ENCODE measurements around the gene NYAP2. TPM values are rescaled to one million over a fixed set of nuclear protein-coding genes. Genes with fewer than 3 reads are reported as not detected.

Gene NYAP2
- total RNA-seq, 1 experiment from 2014 or later: not detected

DNA sequence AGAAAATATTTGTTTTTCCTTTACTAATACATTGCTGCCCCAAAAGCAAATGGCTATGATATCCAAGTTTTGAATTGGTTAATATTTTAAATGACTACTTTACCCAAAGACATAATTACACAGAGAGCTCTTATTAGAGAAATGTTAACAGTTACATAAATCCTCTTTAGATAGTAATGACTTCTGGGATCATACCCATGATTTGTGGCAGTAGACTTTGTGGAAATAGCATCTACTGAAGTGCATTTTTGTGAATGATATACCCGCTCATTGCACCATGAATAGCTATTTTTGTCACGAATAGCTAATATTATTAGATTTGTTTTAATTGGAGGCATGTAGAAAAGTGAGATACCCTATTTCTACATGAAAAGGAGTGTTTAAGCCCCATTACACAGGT lies 15.8 kb downstream of the NYAP2 start:
- DNase-seq (ENCODE audit: low spot score): no peak
- Mint-ChIP-seq H3K27me3 (ENCODE audit: low read depth) (no peaks in the 10 kb centered on the region), H3K4me1 (no peaks in the 10 kb centered on the region), H3K4me3 (no peak overlapping the region), H3K36me3 (no peaks in the 10 kb centered on the region), H3K27ac (no peak overlapping the region), H3K9me3 (no peaks in the 10 kb centered on the region)
- TF ChIP-seq PRRX2 (CRISPR knock-in tag; IDR thresholded peaks at IDR 0.05) (no peak), JUN (CRISPR knock-in tag; IDR thresholded peaks at IDR 0.05) (no peak), ETV6 (CRISPR knock-in tag; IDR thresholded peaks at IDR 0.05) (no peak), ATF1 (CRISPR knock-in tag; IDR thresholded peaks at IDR 0.05) (no peak), CREB1 (CRISPR knock-in tag; IDR thresholded peaks at IDR 0.05) (no peak), CREM (CRISPR knock-in tag; IDR thresholded peaks at IDR 0.05) (no peak)
- TF ChIP-seq, protein P1, sequence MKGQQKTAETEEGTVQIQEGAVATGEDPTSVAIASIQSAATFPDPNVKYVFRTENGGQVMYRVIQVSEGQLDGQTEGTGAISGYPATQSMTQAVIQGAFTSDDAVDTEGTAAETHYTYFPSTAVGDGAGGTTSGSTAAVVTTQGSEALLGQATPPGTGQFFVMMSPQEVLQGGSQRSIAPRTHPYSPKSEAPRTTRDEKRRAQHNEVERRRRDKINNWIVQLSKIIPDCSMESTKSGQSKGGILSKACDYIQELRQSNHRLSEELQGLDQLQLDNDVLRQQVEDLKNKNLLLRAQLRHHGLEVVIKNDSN (CRISPR knock-in tag; IDR thresholded peaks at IDR 0.05): no peak
- ChIA-PET CTCF (interaction anchor here (0.9 kb wide), 1 partner anchor 130 kb away, joined by 3 read pairs; no protein-coding TSS in a partner anchor), POLR2A (no interaction called here)
- no peak for ATAC-seq

DNA sequence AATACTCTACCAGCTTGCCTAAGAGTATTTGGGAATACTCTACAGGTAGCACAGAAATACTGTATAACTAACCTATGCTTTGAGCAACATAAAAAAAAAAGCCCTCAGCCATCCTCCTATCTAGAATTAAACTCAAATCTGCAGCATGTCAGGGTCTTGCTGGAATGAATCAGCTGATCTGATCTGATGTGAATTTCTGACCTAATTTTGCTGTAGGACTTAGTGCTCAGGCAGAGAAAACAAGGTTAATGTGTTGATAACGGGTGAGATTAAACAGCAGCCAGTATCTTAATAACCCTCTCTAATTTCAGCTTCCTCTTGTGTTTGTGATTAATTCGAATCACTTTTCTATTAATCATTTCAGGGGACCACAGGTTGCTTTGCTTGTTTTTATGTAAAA lies 16.3 kb downstream of the NYAP2 start:
- TF ChIP-seq ETV6 (CRISPR knock-in tag; IDR thresholded peaks at IDR 0.05) (no peak), ATF1 (CRISPR knock-in tag; IDR thresholded peaks at IDR 0.05) (no peak), NR1H2 (CRISPR knock-in tag; IDR thresholded peaks at IDR 0.05) (no peak), SOX15 (CRISPR knock-in tag; IDR thresholded peaks at IDR 0.05) (no peak), CREM (CRISPR knock-in tag; IDR thresholded peaks at IDR 0.05) (no peak), ZNF263 (CRISPR knock-in tag; IDR thresholded peaks at IDR 0.05; ENCODE audit: low read depth) (no peak), ZNF396 (CRISPR knock-in tag; IDR thresholded peaks at IDR 0.05; ENCODE audit: borderline replicate concordance) (no peak), ZNF138 (CRISPR knock-in tag; conservative IDR thresholded peaks at IDR 0.05) (no peak), CBFB (CRISPR knock-in tag; IDR thresholded peaks at IDR 0.05; ENCODE audit: low read depth) (no peak), ZNF423 (CRISPR knock-in tag; IDR thresholded peaks at IDR 0.05) (no peak), FOXK1 (CRISPR knock-in tag; IDR thresholded peaks at IDR 0.05) (no peak), ZNF671 (CRISPR knock-in tag; IDR thresholded peaks at IDR 0.05) (no peak), IRF2 (CRISPR knock-in tag; IDR thresholded peaks at IDR 0.05; ENCODE audit: borderline replicate concordance, low read depth) (no peak), GRHL2 (CRISPR knock-in tag; IDR thresholded peaks at IDR 0.05; ENCODE audit: insufficient replicate concordance, severe bottlenecking) (no peak), JAZF1 (CRISPR knock-in tag; IDR thresholded peaks at IDR 0.05) (no peak)
- TF ChIP-seq, protein P2, sequence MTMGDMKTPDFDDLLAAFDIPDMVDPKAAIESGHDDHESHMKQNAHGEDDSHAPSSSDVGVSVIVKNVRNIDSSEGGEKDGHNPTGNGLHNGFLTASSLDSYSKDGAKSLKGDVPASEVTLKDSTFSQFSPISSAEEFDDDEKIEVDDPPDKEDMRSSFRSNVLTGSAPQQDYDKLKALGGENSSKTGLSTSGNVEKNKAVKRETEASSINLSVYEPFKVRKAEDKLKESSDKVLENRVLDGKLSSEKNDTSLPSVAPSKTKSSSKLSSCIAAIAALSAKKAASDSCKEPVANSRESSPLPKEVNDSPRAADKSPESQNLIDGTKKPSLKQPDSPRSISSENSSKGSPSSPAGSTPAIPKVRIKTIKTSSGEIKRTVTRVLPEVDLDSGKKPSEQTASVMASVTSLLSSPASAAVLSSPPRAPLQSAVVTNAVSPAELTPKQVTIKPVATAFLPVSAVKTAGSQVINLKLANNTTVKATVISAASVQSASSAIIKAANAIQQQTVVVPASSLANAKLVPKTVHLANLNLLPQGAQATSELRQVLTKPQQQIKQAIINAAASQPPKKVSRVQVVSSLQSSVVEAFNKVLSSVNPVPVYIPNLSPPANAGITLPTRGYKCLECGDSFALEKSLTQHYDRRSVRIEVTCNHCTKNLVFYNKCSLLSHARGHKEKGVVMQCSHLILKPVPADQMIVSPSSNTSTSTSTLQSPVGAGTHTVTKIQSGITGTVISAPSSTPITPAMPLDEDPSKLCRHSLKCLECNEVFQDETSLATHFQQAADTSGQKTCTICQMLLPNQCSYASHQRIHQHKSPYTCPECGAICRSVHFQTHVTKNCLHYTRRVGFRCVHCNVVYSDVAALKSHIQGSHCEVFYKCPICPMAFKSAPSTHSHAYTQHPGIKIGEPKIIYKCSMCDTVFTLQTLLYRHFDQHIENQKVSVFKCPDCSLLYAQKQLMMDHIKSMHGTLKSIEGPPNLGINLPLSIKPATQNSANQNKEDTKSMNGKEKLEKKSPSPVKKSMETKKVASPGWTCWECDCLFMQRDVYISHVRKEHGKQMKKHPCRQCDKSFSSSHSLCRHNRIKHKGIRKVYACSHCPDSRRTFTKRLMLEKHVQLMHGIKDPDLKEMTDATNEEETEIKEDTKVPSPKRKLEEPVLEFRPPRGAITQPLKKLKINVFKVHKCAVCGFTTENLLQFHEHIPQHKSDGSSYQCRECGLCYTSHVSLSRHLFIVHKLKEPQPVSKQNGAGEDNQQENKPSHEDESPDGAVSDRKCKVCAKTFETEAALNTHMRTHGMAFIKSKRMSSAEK (CRISPR knock-in tag; IDR thresholded peaks at IDR 0.05; ENCODE audit: borderline replicate concordance): no peak
- TF ChIP-seq, protein P3, sequence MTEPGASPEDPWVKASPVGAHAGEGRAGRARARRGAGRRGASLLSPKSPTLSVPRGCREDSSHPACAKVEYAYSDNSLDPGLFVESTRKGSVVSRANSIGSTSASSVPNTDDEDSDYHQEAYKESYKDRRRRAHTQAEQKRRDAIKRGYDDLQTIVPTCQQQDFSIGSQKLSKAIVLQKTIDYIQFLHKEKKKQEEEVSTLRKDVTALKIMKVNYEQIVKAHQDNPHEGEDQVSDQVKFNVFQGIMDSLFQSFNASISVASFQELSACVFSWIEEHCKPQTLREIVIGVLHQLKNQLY (CRISPR knock-in tag; IDR thresholded peaks at IDR 0.05): no peak
- Mint-ChIP-seq H3K4me3 (no peak overlapping the region), H3K27me3 (ENCODE audit: low read depth) (no peaks in the 10 kb centered on the region), H3K36me3 (no peaks in the 10 kb centered on the region), H3K4me1 (no peaks in the 10 kb centered on the region), H3K9me3 (no peaks in the 10 kb centered on the region), H3K27ac (no peak overlapping the region)
- ChIA-PET POLR2A (no interaction called here), CTCF (no interaction called here)
- no peak for ATAC-seq
- DNase-seq (ENCODE audit: low spot score): no peak

Measured in WTC11 (cell line).